HG03457 (cell line): ENCODE data around the gene SASH3.

Source experiments
- ATAC-seq: cut with Tn5 transposase; IDR thresholded peaks from one replicate; pipeline ENCODE4 v1.9.1; 2021; ENCODE audit warnings: moderate number of reproducible peaks; ENCODE audit not compliant: unreplicated experiment

SASH3 gene

DNA sequence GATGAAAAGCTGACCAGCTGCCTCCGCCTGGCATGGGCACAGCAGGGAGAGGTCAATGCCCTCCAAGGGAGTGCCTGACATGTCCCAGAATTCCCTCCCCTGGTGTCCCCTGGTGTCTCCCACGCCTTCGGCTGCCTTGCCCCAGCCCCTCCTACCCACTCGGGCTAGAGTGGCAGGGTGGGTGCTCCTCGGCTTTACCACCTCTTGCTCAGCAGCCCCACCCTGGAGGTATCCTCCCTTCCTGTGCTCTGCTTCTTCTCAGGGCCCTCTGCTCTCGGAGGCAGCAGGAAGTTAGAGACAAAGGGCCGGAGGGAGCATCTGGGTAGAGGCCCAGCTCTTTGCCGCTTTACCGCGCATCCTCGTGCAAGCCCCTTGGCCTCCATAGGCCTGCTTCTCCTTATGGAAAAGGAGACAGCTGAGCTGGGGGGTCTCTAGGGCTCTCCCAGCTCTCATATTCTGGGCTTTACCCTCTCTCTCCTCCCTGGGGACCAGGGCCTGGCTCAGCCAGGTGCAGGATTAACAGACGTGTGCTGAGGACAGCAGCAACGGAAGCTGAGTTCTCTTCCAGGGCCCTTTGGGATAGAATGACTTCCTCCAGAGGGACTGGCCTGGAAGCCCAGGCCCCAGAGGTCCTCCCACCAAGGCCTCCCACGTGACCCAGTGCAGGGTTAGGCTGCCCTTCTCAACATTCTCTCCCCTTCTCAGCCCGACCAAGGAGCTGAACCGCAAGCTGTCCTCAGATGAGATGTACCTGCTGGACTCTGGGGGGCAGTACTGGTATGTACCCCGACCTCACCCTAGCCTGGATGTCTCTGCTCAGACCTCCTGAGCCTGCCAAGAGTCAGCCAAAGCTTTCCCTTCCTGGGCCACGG lies 23.7 kb upstream of the SASH3 start:
- no peak for ATAC-seq

DNA sequence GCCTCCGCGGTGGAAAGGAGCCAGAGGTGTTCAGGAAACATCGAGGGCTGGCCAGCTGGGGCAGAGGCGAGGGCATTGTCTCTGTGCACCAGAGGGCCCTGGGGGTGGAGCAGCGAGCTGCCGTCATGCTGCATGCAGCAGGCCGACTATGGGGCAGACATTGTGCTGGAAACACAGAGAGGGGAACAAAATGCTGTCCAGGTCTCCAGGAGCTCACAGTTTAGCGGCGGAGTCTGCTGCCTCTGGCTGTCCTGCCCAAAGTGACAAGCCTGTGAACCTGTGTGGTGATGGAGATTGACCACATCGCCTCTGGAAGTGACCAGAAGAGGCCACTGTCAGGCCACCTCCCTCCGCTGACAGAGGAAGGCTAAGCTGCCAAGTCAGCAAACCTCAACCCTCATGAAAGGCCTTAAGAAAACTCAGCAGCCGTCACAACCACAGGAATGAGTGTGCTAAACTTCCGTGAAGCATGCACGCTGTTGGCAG lies 20.1 kb upstream of the SASH3 start:
- ATAC-seq, result no peak

DNA sequence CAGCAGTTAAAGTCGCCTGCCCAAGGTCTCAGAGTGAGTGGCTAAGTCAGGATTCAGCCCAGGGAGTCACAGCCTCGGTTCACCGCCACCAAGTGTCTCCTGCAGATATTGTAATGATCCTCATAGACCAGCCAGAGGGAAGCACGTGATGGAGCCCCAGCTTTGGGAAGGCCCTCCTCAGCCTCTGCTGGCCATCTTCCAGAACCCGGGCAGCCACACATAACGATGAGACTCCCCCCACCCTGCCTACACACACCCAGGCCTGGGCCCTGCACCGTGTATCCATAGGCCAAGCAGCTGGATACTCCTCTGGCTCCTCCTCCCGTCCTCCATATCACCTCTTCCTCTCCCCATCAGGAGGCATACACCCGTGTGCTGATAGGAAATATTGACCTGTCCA lies 19.6 kb upstream of the SASH3 start:
- no peak for ATAC-seq

DNA sequence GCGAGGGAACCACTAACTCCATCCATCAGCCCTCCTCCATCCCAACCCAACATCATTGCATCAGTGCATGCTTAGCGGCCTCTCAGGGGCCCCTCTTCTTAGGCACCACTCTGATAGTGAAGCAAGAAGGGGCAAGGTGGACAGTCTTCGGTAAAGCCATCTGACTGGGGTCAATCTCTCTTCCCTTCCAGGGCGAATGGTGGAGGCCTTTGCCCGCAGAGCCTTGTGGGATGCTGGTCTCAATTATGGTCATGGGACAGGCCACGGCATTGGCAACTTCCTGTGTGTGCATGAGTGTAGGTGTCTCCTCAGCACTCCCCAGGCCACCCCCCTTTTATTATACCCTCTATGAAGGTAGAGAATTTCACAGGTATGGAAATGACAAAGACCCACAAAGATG lies 18.8 kb upstream of the SASH3 start:
- no peak for ATAC-seq

DNA sequence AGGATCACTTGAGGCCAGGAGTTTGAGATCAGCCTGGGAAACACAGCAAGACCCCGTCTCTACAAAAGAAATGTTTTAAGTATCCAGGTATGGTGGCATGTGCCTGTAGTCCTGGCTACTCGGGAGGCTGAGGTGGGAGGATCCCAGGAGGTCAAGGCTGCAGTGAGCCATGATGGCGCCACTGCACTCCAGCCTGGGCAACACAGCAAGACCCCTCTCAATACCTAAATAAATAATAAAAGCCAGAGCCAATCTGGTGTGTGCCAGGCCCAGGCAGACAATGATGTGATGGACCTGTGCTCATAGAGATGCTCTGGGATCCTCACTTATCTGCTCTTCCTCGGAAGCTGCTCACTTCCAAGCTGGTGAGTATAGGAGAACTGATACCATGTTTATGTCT lies 18.2 kb upstream of the SASH3 start:
- ATAC-seq, result no peak

DNA sequence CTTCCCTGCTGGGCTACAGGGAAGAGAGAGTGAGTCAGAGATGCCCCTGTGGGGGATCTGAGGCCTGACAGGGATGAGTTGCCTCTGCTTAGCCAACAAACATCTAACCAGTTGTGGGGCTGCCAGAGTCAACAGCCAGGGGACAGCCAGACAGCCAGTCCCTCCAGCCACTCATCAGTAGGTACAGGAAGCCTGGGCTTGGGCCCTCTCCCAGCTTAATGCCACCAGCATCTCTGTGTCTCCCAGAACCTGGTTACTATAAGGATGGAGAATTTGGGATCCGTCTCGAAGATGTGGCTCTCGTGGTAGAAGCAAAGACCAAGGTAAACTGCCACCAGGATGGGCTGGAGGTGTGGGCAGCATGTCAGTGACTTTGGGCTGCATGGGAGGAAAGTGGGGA lies 17.3 kb upstream of the SASH3 start:
- no peak for ATAC-seq

DNA sequence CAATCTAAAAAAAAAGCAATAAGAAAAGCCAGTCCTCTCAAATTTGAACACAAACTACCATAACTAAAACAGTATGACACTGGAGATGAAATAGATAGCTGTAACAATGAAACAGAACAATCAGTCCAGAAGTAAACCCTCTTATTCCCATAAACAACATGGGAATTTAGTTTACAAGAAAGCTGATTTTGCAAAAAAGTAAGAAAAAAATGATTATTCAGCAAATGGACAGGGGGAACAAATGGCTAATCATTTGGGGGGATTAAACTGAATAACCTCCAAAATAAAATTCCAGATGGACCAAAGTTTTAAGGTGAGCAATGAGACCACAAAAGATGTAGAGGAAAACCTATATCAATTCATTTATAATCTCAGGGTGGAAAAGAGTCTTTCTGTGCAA lies 16.1 kb upstream of the SASH3 start:
- no peak for ATAC-seq

DNA sequence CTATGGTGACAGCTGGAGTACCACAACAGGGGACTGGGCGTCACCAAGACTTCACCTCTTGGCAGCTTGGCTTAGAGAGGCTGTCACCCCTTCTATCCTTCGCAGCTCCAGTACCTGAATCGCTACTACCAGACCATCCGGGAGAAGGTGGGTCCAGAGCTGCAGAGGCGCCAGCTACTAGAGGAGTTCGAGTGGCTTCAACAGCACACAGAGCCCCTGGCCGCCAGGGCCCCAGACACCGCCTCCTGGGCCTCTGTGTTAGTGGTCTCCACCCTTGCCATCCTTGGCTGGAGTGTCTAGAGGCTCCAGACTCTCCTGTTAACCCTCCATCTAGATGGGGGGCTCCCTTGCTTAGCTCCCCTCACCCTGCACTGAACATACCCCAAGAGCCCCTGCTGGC lies 11.6 kb upstream of the SASH3 start:
- ATAC-seq, result no peak

DNA sequence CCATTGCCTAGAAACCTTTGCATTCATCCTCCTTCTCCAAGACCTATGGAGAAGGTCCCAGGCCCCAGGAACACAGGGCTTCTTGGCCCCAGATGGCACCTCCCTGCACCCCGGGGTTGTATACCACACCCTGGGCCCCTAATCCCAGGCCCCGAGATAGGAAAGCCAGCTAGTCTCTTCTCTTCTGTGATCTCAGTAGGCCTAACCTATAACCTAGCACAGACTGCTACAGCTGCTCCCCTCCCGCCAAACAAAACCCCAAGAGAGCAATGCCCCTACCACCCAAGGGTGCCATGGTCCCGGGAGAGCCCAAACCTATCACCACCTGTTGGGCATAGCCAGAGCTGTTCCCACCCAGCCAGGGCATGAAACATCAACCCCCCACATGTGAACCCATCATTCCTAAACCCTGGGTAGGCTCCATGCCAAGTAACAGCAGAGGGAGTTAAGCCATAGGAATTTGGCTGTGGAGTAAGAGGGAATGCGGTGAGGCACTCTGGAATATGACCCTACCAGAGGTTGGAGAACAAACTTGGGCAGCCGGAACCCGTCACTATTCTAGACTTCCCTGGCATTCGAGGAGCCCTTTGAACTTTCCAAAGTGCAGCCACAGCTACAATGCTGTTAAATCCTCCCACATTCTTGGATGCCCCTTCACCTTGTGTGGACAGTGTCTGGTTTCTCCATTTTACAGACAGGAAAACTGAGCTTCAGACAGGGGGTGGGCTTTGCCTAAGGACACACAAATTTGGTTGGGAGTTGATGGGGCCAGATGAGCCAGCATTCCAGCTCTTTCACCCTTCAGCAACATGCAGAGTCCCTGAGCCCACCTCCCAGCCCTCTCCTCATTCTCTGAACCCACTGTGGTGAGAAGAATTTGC lies 10.9 kb upstream of the SASH3 start:
- no peak for ATAC-seq

DNA sequence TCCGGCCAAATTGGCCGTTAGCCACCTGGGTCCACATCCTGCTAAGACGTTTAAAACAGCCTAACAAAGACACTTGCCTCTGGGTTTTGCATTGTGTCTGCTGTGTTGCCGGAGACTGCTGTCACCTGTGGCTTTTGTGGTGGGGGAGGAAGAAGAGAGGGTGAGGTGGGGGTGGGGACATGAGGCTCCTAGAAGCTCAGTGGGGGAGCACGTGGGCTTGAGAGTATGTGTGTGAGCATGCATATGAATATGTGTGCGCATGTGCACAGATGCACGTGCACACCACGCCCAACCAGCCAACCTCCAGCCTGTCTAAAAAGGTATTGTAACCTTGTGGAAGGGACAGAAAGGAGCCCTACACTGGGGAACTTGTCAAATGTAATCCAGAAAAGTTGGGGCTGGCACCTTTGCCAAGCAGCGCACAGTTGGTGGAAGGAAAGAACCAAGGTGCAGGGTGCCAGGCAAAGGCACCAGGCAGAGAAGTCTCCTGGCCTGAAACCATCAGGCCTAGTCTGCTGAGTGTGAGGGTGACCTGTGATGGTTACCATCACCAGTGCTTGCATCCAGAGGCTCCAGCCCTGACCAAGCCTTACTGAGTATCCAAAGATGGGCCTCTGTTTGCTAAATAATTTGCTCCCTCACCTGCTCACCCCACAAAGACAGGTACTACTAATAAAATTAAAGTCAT lies 10.1 kb upstream of the SASH3 start:
- peak; percentile 38 for ATAC-seq

DNA sequence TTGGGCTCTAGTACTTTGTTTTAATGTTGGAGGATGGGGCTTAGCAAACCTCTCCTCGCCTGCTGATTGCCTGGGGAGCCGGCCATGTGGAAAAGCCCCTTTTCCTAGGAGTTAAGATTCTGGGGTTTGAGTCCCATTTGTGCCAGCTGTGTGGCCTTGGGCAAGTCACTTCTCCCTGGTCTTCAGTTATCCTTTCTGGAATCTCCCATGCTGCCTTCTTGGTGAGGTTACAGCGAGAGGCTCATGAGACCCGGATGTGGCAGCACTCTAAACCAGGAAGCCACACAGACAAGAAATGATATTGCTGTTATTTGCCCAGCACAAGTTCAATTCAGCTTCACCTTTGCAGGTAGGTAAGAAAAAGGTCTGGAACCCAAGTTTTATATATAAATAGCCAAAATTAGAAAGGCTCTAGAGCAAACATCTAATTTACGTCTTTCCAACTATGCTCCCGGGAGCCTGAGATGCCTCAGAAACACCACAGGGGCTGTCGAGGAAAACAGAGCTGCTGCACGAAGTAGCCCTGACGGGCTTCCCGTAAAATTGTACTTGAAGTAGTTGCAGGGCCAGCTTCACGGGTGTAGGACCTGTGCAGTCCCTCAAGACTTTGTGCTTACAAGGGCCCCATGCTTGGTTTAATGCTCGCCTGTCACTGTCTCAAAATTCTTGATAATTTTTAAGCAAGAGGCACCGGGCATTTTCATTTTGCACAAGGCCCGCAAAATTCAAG lies 8.3 kb upstream of the SASH3 start:
- ATAC-seq, result no peak

DNA sequence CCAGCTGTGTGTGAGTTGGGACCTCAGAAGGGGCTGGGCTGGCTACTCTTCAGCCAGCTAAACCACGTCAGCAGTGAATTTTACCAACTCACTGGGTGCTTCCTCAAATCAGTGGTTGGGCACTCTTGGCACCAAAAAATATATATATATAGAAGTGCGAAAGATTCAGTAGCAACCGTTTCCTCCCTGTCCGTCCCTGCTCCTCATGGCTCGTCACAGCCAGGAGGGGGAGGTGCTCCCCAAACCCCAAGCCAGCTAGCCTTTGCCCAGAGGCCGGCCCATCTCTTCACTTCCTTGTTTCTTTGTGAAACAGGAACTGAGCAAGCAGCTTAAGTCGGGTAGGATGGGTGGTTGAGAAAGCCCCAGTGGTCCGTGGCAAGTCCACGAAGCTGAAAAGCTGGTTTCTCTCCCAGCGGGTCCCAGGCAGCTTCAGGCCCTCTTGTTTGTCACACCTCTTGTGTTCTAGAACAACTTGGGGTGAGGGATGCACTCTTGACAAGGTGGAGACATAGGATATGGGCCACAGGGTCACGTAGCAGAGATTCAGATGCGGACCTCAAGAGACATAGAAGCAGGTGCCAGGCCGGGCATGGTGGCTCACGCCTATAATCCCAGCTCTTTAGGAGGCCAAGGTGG lies 6.8 kb upstream of the SASH3 start:
- peak; percentile 70 for ATAC-seq

DNA sequence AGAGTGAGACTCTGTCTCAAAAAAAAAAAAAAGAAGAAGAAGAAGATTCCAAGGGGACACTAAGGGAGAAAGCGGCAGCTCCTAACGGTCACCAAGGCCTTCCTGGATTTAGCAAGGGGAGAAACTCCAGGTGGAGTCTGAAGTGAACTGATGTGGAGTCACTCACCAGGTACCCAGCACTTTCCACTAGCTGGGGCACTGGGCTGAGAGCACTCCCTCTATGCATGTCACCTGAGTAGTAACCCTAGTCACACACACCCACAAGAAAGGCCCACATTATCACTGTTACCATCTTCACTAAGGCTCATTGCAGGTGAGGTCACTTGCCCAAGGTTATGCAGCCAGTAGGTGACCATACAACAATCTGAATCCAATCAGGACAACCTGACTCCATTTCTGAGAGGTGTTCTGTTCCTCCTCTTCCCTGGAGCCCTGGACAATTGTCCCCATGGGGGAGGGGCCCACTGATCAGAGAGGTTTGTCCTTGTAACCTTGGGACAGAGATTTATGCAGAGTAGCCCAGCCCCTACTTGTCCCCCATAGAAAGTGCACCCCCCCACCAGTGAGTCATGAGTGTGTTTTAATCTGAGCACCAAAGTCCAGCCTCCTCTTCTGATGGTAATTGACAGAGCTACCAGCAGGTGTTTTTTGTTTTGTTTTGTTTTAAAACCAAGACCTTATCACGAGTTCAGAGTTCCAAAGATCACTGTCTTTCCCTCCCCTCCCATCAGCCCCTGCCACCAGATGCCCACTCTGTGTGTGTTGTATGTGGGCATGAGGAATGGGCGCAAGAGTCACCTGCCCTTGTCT lies 5.9 kb upstream of the SASH3 start:
- ATAC-seq, result no peak

DNA sequence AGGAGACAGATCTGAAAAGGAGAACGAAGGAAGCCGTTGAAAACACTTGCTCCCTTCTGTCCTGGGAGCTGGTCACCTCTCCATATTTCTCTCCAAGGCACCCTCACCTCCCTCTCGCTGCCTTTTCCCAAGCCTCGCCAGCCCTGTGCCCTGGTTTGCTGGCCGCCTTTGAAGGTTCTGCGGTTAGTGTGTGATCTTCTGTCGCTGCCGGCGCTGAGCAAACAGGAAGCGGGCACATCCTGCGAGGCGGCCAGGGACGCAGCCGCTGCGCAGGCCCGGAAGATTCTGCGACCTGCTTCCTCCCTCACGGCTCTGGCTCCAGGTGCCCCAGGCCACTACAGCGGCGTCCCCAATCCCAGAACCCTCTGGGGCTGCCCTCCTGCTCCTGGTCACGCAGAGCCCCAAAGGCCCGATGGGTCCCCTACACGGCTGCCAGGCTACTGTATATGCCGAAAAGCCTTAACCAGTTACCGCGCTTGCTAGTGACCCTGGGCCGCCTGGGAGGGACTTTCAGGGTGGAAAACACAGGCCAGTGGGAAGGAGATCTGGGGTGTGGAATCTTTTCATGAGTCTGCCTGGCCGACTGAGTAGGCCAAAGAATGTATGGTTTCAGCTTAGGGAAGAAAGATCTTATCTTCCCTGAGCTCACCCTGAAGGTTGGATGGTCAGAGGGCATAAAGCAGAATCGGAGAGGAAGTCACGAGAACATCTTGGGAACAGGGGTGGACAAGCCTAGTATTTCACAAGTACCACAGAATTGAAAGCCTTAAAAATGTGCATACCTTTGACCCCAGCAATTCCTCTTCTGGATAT lies 2.3 kb upstream of the SASH3 start:
- ATAC-seq, result no peak

DNA sequence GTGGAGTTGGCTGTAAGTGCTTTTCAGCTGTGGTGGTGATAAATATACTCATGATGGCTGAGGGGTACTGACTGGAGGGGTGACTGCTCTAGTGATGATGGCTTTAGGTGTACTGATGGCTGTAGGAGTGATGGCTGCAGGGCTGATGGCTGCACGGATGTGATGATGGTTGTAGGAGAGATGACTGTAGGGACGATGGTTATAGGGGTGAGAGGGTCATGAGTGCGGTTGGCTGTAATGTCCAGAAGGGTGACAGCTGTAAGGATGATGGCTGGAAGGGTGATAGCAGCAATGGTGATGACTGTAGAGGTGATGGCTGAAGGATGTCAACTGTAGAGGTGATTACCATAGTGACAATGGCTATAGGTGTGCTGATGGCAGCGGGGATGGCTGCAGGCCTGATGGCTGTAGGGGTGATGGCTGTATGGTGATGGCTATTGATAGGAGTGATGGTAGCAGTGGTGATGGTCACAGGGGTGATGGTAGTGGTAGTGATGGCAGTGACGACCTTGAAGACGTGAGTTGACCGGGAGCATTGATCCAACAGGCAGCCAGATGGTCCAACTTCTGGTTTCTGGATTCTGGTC lies 570 bp upstream of the SASH3 start:
- no peak for ATAC-seq

DNA sequence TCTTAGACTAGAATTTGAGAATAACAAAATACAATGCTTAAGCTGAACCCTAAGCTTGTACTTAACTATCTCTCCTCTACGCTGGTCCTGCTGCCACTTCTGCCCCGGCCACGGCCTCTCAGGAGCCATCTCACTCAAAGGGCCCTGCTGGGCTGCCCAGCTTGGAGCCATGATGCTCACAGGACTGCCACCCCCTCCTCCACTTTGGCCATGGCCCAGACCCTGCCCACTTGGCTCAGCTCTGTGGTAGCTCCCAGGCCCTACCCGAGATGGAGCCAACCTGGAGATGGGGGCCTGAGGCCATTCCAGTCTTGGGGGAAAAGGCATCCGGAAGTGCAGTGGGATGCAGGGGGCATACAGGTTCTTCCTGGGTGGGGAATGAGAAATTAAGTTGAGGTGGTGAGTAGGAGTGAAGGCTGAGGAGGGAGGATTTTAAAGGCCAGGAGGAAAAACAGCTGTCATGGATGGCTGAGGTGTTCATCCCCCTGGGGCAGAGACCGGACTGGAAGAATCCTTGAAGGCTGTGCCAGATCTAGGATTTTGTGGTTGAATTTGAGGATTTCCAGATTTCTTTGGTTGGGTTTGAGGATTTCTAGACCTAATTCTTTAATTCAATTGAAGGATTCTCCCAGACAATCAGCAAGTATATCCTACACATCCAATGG lies 824 bp downstream of the SASH3 start:
- no peak for ATAC-seq

DNA sequence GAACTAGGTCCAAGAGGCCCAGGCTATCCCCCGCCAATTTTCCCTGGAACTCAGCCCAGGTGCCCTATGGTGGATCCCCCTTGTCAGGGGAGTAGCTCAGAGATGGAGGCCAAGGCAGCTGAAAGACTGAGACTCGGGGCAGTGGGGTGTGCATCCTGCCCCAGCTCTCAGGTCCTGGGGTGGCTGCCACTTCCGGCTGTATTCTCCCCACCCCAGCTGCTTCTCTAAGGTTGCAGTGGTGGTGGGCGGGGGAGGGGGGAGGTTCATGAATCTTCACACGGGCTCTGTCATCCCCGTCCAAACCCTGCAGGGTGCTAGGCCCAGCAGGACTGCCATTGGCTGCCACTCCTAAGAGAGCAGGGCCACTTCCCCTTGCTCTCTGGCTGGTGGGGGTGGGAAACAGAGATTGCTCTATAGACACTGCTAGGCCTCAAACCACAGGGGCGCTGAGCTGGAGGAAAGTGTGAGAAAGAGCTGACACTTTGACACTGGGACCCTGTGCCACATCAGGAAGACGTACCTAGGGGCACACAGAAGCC lies 1.5 kb downstream of the SASH3 start:
- ATAC-seq, result peak; percentile 70
